ENCODE data around the gene EMILIN3. TPM values are rescaled to one million over a fixed set of nuclear protein-coding genes. Genes with fewer than 3 reads are reported as not detected.

EMILIN3 gene
- polyA plus RNA-seq, 1 experiment = 0.12 TPM

DNA sequence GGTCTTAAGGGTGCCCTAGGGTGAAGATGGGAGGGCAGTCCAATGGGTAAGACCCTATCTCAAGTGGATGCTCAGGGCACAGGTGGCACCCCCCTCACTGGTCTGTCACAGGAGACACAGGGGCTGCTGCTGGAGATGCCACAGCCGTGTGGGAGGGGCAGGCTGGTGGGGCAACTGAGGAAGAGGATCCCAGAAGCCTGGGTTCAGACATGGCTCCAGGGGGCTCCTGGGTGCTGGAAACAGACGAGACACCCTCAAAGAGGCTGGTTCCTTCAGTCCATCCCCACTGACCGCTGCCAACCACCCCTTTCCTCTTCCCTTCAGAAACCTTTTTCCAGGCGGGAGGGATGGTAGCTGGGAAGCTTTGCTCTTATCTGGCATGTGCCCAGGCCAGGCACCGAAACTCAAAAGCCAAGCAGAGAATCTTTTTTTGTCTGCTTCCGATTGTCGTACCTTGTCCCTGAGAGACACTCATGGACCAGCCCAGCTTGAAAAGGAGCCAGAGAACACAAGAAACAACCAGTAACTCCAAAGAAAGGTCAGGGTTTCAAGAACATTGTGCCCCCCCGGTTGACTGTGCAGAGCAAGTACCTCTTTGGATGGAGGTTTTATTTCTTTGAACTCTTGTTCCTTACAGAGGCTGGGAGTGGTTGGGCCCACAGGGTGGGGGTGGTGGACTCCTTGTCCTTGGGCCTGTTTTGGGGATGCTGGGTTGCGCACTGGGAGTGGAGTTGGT lies 28.5 kb upstream of the EMILIN3 start:
- TF ChIP-seq, protein P1, sequence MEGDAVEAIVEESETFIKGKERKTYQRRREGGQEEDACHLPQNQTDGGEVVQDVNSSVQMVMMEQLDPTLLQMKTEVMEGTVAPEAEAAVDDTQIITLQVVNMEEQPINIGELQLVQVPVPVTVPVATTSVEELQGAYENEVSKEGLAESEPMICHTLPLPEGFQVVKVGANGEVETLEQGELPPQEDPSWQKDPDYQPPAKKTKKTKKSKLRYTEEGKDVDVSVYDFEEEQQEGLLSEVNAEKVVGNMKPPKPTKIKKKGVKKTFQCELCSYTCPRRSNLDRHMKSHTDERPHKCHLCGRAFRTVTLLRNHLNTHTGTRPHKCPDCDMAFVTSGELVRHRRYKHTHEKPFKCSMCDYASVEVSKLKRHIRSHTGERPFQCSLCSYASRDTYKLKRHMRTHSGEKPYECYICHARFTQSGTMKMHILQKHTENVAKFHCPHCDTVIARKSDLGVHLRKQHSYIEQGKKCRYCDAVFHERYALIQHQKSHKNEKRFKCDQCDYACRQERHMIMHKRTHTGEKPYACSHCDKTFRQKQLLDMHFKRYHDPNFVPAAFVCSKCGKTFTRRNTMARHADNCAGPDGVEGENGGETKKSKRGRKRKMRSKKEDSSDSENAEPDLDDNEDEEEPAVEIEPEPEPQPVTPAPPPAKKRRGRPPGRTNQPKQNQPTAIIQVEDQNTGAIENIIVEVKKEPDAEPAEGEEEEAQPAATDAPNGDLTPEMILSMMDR (IDR thresholded peaks at IDR 0.05; ENCODE audit: low read depth, low read length) = no peak
- no peaks in the 10 kb centered on the region for H3K27me3 ChIP-seq (ENCODE audit: control insufficient read depth, insufficient read depth, low read length)
- ChIA-PET POLR2A (no interaction called here), CTCF (no interaction called here)
- no peak for DNase-seq (ENCODE audit: low read depth, low spot score)
- H3K9me3 ChIP-seq (ENCODE audit: control insufficient read depth, insufficient read depth, low read length) = no peaks in the 10 kb centered on the region; the same call in 1 of the 2 replicates
- no peak overlapping the region for H3K4me3 ChIP-seq (ENCODE audit: low read depth, low read length)
- no peak overlapping the region for H3K27ac ChIP-seq (ENCODE audit: low read depth, low read length)

DNA sequence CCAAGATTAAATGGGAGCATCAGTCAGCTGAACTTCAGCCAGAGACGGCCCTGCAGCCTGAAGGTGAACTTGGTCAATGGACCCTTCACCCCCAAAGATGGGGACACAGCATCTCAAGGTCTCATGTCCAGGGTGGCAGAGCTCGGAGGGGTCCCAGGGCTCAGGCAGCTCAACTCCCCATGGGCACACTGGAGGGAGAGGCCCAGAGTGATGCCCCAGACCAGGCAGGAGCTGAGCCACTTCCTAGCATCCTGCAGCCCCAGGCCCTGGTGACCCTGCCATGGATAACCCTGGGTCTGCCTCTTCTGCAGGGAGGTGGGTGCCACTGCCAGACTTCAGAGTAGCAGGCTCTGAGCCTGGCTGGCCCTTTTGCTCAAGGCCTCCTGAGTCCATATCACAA lies 27.5 kb upstream of the EMILIN3 start:
- ChIA-PET POLR2A (no interaction called here), CTCF (no interaction called here)
- Histone ChIP-seq H3K9me3 (ENCODE audit: control insufficient read depth, insufficient read depth, low read length) (no peaks in the 10 kb centered on the region; the same call in 1 of the 2 replicates), H3K27ac (ENCODE audit: low read depth, low read length) (no peak overlapping the region), H3K4me3 (ENCODE audit: low read depth, low read length) (no peak overlapping the region), H3K27me3 (ENCODE audit: control insufficient read depth, insufficient read depth, low read length) (no peaks in the 10 kb centered on the region)
- no peak for DNase-seq (ENCODE audit: low read depth, low spot score)
- TF ChIP-seq, protein P1 (IDR thresholded peaks at IDR 0.05; ENCODE audit: low read depth, low read length) = no peak

DNA sequence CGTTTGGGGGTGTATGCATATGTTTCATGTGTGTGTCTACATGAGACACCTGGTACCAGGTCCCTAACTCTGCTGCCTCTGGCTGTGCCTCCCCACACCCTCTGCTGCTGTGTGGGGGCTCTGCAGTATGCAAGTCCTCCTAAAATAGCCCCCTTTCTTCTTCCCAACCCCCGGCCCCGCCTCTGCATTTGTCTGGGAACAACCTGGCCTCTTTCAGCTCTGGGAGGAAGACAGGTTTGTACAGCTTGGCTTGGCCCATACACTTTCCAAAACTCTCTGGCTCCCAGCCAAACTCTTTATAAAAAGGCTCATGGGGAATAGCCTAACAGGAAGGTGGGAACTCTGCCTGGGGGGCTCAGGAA lies 27.1 kb upstream of the EMILIN3 start:
- ChIA-PET POLR2A (no interaction called here), CTCF (no interaction called here)
- DNase-seq (ENCODE audit: low read depth, low spot score) = no peak
- TF ChIP-seq, protein P1 (IDR thresholded peaks at IDR 0.05; ENCODE audit: low read depth, low read length) = no peak
- Histone ChIP-seq H3K27me3 (ENCODE audit: control insufficient read depth, insufficient read depth, low read length) (no peaks in the 10 kb centered on the region), H3K27ac (ENCODE audit: low read depth, low read length) (no peak overlapping the region), H3K4me3 (ENCODE audit: low read depth, low read length) (no peak overlapping the region), H3K9me3 (ENCODE audit: control insufficient read depth, insufficient read depth, low read length) (no peaks in the 10 kb centered on the region; the same call in 1 of the 2 replicates)

DNA sequence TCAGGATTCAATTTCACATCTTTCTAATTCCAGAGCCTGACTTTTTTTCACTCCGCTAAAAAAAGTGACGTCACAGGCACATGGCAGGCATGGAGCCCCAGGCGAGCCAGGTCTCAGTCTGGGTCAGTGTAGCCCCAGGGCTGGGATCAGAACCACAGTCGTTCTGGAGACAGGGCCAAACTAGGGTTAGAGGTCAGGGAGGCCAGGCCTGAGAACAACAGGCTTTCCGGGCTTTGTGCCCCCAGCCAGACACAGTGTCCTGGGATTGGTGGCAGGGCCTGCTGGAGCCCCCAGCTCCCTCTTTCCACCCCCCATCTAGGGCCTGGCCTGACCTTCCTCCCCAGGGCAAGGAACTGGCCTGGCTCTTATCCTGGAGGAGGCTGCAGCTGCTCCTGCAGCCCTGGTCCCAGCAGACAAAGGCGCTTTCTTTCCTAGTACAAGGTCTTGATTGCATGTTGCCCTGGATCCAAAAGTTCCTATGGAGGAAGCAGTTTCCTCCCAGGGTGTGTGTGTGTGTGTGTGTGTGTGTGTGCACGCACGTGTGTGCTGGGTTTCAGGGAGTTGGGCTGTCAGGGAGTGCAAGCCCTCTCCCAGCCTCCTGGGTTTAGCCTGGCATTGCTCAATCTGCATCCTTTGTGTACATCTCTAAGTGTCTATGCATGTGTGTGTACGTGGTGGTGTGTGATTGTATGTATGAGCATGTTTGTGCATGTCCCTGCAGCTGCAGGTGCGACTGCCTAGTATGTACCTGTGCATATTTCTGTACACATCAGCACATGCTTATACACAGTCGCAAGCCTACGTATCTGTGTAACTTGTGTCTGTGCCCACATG lies 26.5 kb upstream of the EMILIN3 start:
- TF ChIP-seq, protein P1 (IDR thresholded peaks at IDR 0.05; ENCODE audit: low read depth, low read length) = no peak
- POLR2A ChIA-PET = no interaction called here
- Histone ChIP-seq H3K27ac (ENCODE audit: low read depth, low read length) (no peak overlapping the region), H3K4me3 (ENCODE audit: low read depth, low read length) (no peak overlapping the region), H3K27me3 (ENCODE audit: control insufficient read depth, insufficient read depth, low read length) (no peaks in the 10 kb centered on the region), H3K9me3 (ENCODE audit: control insufficient read depth, insufficient read depth, low read length) (no peaks in the 10 kb centered on the region; the same call in 1 of the 2 replicates)
- CTCF ChIA-PET = no interaction called here
- no peak for DNase-seq (ENCODE audit: low read depth, low spot score)

DNA sequence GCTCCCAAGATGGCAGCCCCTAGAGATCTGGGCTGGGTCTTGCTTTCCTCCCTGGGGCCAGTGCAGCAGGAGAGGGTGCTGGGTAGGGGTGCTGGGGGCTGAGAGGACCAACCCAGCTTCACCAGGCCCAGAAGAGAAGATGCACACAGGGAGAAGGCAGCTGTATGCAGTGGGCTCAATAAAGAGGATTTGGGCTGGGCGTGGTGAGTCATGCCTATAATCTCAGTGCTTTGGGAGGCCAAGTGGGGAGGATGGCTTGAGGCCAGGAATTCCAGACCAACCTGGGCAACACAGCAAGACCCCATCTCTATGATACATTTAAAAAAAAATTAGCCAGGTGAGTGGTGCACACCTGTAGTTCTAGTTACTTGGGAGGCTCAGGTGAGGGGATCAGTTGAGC lies 25.7 kb upstream of the EMILIN3 start:
- no peaks in the 10 kb centered on the region for H3K27me3 ChIP-seq (ENCODE audit: control insufficient read depth, insufficient read depth, low read length)
- ChIA-PET CTCF (interaction anchor here (1.5 kb wide), 1 partner anchor 28 kb away, joined by 3 read pairs; no protein-coding TSS in a partner anchor), POLR2A (no interaction called here)
- TF ChIP-seq, protein P1 (IDR thresholded peaks at IDR 0.05; ENCODE audit: low read depth, low read length) = no peak
- no peak overlapping the region for H3K4me3 ChIP-seq (ENCODE audit: low read depth, low read length)
- no peaks in the 10 kb centered on the region; the same call in 1 of the 2 replicates for H3K9me3 ChIP-seq (ENCODE audit: control insufficient read depth, insufficient read depth, low read length)
- H3K27ac ChIP-seq (ENCODE audit: low read depth, low read length) = no peak overlapping the region
- DNase-seq (ENCODE audit: low read depth, low spot score) = no peak
